HEK293 (cell line): Measurements from ENCODE around the gene C19orf53.
A peak's percentile ranks its signal among the peaks of the same experiment; 100 is the strongest.

Experiments used
- CTCF ChIA-PET: fragments of 350-600 bp; formaldehyde crosslinking; extraction: SDS; loops from one replicate; lab custom pipeline; 2021; ENCODE audit warnings: antibody characterized with exemption; lab: Yijun Ruan, JAX
- POLR2A ChIA-PET: fragments of 300-600 bp; formaldehyde crosslinking; extraction: SDS; loops from one replicate; lab custom pipeline; 2020; ENCODE audit warnings: antibody characterized with exemption, inconsistent platforms; lab: Yijun Ruan, JAX
- H3K27ac ChIP-seq: fragments of 200-500 bp; sonication (Bioruptor generic); 2 replicates; pipeline ENCODE4 v1.5.1; 2014; ENCODE audit warnings: low read depth, low read length, control low read depth, inconsistent platforms; ENCODE audit errors: extremely low read depth
- H3K36me3 ChIP-seq, 2 experiments: fragments of 200-500 bp in 1 of 2; sonication (Bioruptor generic) in 1 of 2; 1 replicate in 1 of 2; 2 replicates in 1 of 2; pipeline ENCODE4 v1.5.1; 2014 to 2017; ENCODE audit warnings: inconsistent platforms in 2 of 2, low read length in 2 of 2; ENCODE audit not compliant: control insufficient read depth in 2 of 2, insufficient read depth in 1 of 2
- H3K4me1 ChIP-seq: fragments of 200-500 bp; sonication (Bioruptor generic); 2 replicates; pipeline ENCODE4 v1.5.1; 2014; ENCODE audit warnings: mild to moderate bottlenecking, low read length, inconsistent platforms; ENCODE audit not compliant: control insufficient read depth, insufficient read depth
- H3K4me3 ChIP-seq: 2 replicates; pipeline ENCODE4 v1.5.1; 2011; ENCODE audit warnings: low read depth, mild to moderate bottlenecking, control low read depth, low read length, moderate library complexity
- H3K9me3 ChIP-seq: fragments of 200-500 bp; sonication (Bioruptor generic); 2 replicates; pipeline ENCODE4 v1.5.1; 2014; ENCODE audit warnings: low read depth, low read length, inconsistent platforms; ENCODE audit not compliant: control insufficient read depth, insufficient read depth
- KLF10 ChIP-seq: fragments of 450-650 bp; IDR thresholded peaks from 2 replicates; pipeline ENCODE4 v1.5.1; 2018; ENCODE audit warnings: missing biosample characterization, mild to moderate bottlenecking, missing genetic modification characterization
- KLF9 ChIP-seq: fragments of 450-650 bp; formaldehyde crosslinking; IDR thresholded peaks from 2 replicates; pipeline ENCODE4 v1.5.1; 2016; ENCODE audit warnings: missing biosample characterization, missing genetic modification characterization, low read depth
- PATZ1 ChIP-seq: fragments of 450-650 bp; formaldehyde crosslinking; IDR thresholded peaks from 2 replicates; pipeline ENCODE4 v1.5.1; 2016; ENCODE audit warnings: missing biosample characterization, missing genetic modification characterization
- RBAK ChIP-seq: fragments of 450-650 bp; formaldehyde crosslinking; IDR thresholded peaks from 2 replicates; pipeline ENCODE4 v1.5.1; 2016; ENCODE audit warnings: missing biosample characterization, missing genetic modification characterization
- ZBTB17 ChIP-seq: fragments of 450-650 bp; formaldehyde crosslinking; IDR thresholded peaks from 2 replicates; pipeline ENCODE4 v1.5.1; 2016; ENCODE audit warnings: missing biosample characterization, missing genetic modification characterization
- ZEB2 ChIP-seq: fragments of 450-650 bp; formaldehyde crosslinking; IDR thresholded peaks from 2 replicates; pipeline ENCODE4 v1.5.1; 2016; ENCODE audit warnings: missing biosample characterization, missing genetic modification characterization
- ZFP69B ChIP-seq: fragments of 450-650 bp; formaldehyde crosslinking; IDR thresholded peaks from 2 replicates; pipeline ENCODE4 v1.5.1; 2016; ENCODE audit warnings: missing biosample characterization, missing genetic modification characterization
- ZNF16 ChIP-seq: fragments of 450-650 bp; formaldehyde crosslinking; IDR thresholded peaks from 2 replicates; pipeline ENCODE4 v1.5.1; 2016; ENCODE audit warnings: low read depth, missing biosample characterization, missing genetic modification characterization
- ZNF24 ChIP-seq: fragments of 450-650 bp; formaldehyde crosslinking; IDR thresholded peaks from 2 replicates; pipeline ENCODE4 v1.5.1; 2016; ENCODE audit warnings: missing biosample characterization, missing genetic modification characterization
- ZNF366 ChIP-seq: fragments of 450-650 bp; formaldehyde crosslinking; conservative IDR thresholded peaks from 2 replicates; pipeline ENCODE4 v1.5.1; 2016; ENCODE audit warnings: missing biosample characterization, missing genetic modification characterization
- ZNF37A ChIP-seq: fragments of 450-650 bp; IDR thresholded peaks from 2 replicates; pipeline ENCODE4 v1.5.1; 2018; ENCODE audit warnings: missing biosample characterization, missing genetic modification characterization
- ZNF449 ChIP-seq: fragments of 450-650 bp; formaldehyde crosslinking; IDR thresholded peaks from 2 replicates; pipeline ENCODE4 v1.5.1; 2017; ENCODE audit warnings: missing biosample characterization, mild to moderate bottlenecking, missing genetic modification characterization, moderate library complexity
- ZNF600 ChIP-seq: fragments of 450-650 bp; formaldehyde crosslinking; IDR thresholded peaks from 2 replicates; pipeline ENCODE4 v1.5.1; 2016; ENCODE audit warnings: missing biosample characterization, missing genetic modification characterization
- ZNF626 ChIP-seq: fragments of 450-650 bp; sonication (Bioruptor Pico); formaldehyde crosslinking; IDR thresholded peaks from 2 replicates; pipeline ENCODE4 v1.5.1; 2018; ENCODE audit warnings: missing biosample characterization, missing genetic modification characterization, inconsistent platforms
- ZXDB ChIP-seq: fragments of 450-650 bp; formaldehyde crosslinking; IDR thresholded peaks from 2 replicates; pipeline ENCODE4 v1.5.1; 2016; ENCODE audit warnings: missing biosample characterization, missing genetic modification characterization

Gene C19orf53

GRCh38 chr19:13756210-13756609 is 18.0 kb upstream of the C19orf53 start:
- Histone ChIP-seq H3K9me3 (no peaks in the 10 kb centered on the region), H3K4me1 (no peaks in the 10 kb centered on the region), H3K4me3 (no peak overlapping the region), H3K27ac (no peak overlapping the region), H3K36me3 (peaks cover 46 to 87% of the 10 kb centered on the region in 2 experiments)
- ChIA-PET POLR2A (interaction anchor here (0.6 kb wide), 1 partner anchor 38 kb away, joined by 3 read pairs; no protein-coding TSS in a partner anchor), CTCF (interaction anchor here (1.6 kb wide), 1 partner anchor 158 kb away, joined by 3 read pairs; no protein-coding TSS in a partner anchor)
- TF ChIP-seq RBAK (tag by site-specific recombination) (peak; percentile 85; the same call in 1 of the 2 replicates), ZXDB (no peak), ZNF449 (tag by site-specific recombination) (peak; percentile 88)

GRCh38 chr19:13757805-13758772 is 16.2 kb upstream of the C19orf53 start:
- no peaks in the 10 kb centered on the region for H3K4me1 ChIP-seq
- TF ChIP-seq KLF9 (tag by site-specific recombination) (peak; percentile 69), PATZ1 (tag by site-specific recombination) (peak; percentile 22; the same call in 1 of the 2 replicates), ZNF366 (tag by site-specific recombination) (peak; percentile 63), KLF10 (peak; percentile 21; the same call in 1 of the 2 replicates), ZBTB17 (no peak), ZFP69B (tag by site-specific recombination) (0 out of 2 replicates have a peak, but pooled peaks have one; percentile 29), ZNF24 (tag by site-specific recombination) (peak; percentile 97), ZNF626 (tag by site-specific recombination) (no peak), ZNF16 (peak; percentile 90)
- ChIA-PET POLR2A (no interaction called here), CTCF (no interaction called here)
- no peak overlapping the region for H3K4me3 ChIP-seq
- H3K9me3 ChIP-seq = no peaks in the 10 kb centered on the region
- no peak overlapping the region for H3K27ac ChIP-seq
- H3K36me3 ChIP-seq = peaks cover 45 to 85% of the 10 kb centered on the region in 2 experiments

GRCh38 chr19:13758795-13759194 is 15.5 kb upstream of the C19orf53 start:
- TF ChIP-seq ZEB2 (tag by site-specific recombination) (peak; percentile 27; the same call in 1 of the 2 replicates), ZNF37A (tag by site-specific recombination) (no peak), ZNF600 (tag by site-specific recombination) (0 out of 2 replicates have a peak, but pooled peaks have one; percentile 44)
- Histone ChIP-seq H3K4me1 (no peaks in the 10 kb centered on the region), H3K4me3 (no peak overlapping the region), H3K27ac (no peak overlapping the region), H3K36me3 (peaks cover 45 to 84% of the 10 kb centered on the region in 2 experiments), H3K9me3 (no peaks in the 10 kb centered on the region)
- ChIA-PET POLR2A (no interaction called here), CTCF (no interaction called here)
